Measurements from ENCODE around the gene LIN54. TPM values are rescaled to one million over a fixed set of nuclear protein-coding genes. Genes with fewer than 3 reads are reported as not detected.

LIN54 gene
- total and polyA plus RNA-seq, 8 donors: 1.2 to 40.3 (median 3.0) TPM

GRCh38 chr4:82983444-82983843, 27.2 kb downstream of the LIN54 start:
- no peak for TF ChIP-seq EP300 (IDR thresholded peaks at IDR 0.05)
- TF ChIP-seq POLR2A (IDR thresholded peaks at IDR 0.05): no peak
- TF ChIP-seq CTCF (IDR thresholded peaks at IDR 0.05): no peak
- TF ChIP-seq POLR2AphosphoS5 (IDR thresholded peaks at IDR 0.05): no peak
- peaks cover 0 to 29% (median 18%) of the 10 kb centered on the region in 4 donors for H3K36me3 ChIP-seq
- H3K27me3 ChIP-seq: no peaks in the 10 kb centered on the region
- H3K9me3 ChIP-seq: no peaks in the 10 kb centered on the region
- no peak overlapping the region for H3K27ac ChIP-seq
- no peak overlapping the region for H3K4me3 ChIP-seq
- no peak for DNase-seq
- intact Hi-C loops (cut with DNase I; ENCODE audit: low total_unique reads): no loop called here
- WGBS, 5 donors: 86 to 95% (median 91%) methylated on average over 3 of the region's 3 CpGs
- no peaks in the 10 kb centered on the region for H3K4me1 ChIP-seq

- Histone ChIP-seq H3K4me3 (no peak overlapping the region), H3K9me3 (no peaks in the 10 kb centered on the region), H3K27me3 (no peaks in the 10 kb centered on the region), H3K27ac (no peak overlapping the region), H3K4me1 (no peaks in the 10 kb centered on the region), H3K36me3 (peaks cover 0 to 42% (median 27%) of the 10 kb centered on the region in 4 donors)
- no peak for TF ChIP-seq POLR2AphosphoS5 (IDR thresholded peaks at IDR 0.05)
- no peak for TF ChIP-seq POLR2A (IDR thresholded peaks at IDR 0.05)
- TF ChIP-seq CTCF (IDR thresholded peaks at IDR 0.05): no peak
- no peak for TF ChIP-seq EP300 (IDR thresholded peaks at IDR 0.05)
- DNase-seq: no peak
- 83 to 100% (median 94%) methylated on average over 1 of the region's 1 CpG for WGBS, 5 donors
- intact Hi-C loops (cut with DNase I; ENCODE audit: low total_unique reads): no loop called here
Measured at GRCh38 chr4:82981138-82981537, 29.5 kb downstream of the LIN54 start.

GRCh38 chr4:82975792-82976191, 34.8 kb downstream of the LIN54 start:
- Histone ChIP-seq H3K9me3 (no peaks in the 10 kb centered on the region), H3K27me3 (no peaks in the 10 kb centered on the region), H3K27ac (no peak overlapping the region), H3K4me1 (no peaks in the 10 kb centered on the region), H3K36me3 (peaks cover 4 to 33% (median 30%) of the 10 kb centered on the region in 4 donors), H3K4me3 (no peak overlapping the region)
- 92 to 94% (median 93%) methylated on average over 2 of the region's 2 CpGs for WGBS, 5 donors
- intact Hi-C loops (cut with DNase I; ENCODE audit: low total_unique reads): no loop called here
- no peak for DNase-seq
- TF ChIP-seq EP300 (IDR thresholded peaks at IDR 0.05) (no peak), CTCF (IDR thresholded peaks at IDR 0.05) (no peak), POLR2AphosphoS5 (IDR thresholded peaks at IDR 0.05) (no peak), POLR2A (IDR thresholded peaks at IDR 0.05) (no peak)

- intact Hi-C loops (cut with DNase I; ENCODE audit: low total_unique reads): no loop called here
- no peak overlapping the region for H3K27ac ChIP-seq
- WGBS, 5 donors: 40 to 63% (median 49%) methylated on average over 2 of the region's 2 CpGs
- H3K27me3 ChIP-seq: no peaks in the 10 kb centered on the region
- H3K4me3 ChIP-seq: no peak overlapping the region
- TF ChIP-seq CTCF (IDR thresholded peaks at IDR 0.05) (no peak), POLR2AphosphoS5 (IDR thresholded peaks at IDR 0.05) (no peak)
- no peak for DNase-seq
- peaks cover 6 to 58% (median 50%) of the 10 kb centered on the region in 4 donors for H3K36me3 ChIP-seq
- no peaks in the 10 kb centered on the region for H3K4me1 ChIP-seq
- no peaks in the 10 kb centered on the region for H3K9me3 ChIP-seq
Measured at GRCh38 chr4:82969414-82969813, 41.2 kb downstream of the LIN54 start.

Data from stomach (tissue), 9 donors.